K562 (cell line): ENCODE results near the gene FKBP15. TPM values are rescaled to one million over a fixed set of nuclear protein-coding genes. Genes with fewer than 3 reads are reported as not detected.
A peak's percentile ranks its signal among the peaks of the same experiment; 100 is the strongest.

ENCODE experiments used
- BRF2 ChIP-seq: IDR thresholded peaks from 3 replicates; pipeline ENCODE4 v1.6.1; 2011; ENCODE audit warnings: borderline replicate concordance, mild to moderate bottlenecking; ENCODE audit not compliant: insufficient read length, insufficient read depth
- CBX1 ChIP-seq: sonication (generic); IDR thresholded peaks from 2 replicates; pipeline ENCODE4 v1.6.1; 2016; ENCODE audit warnings: antibody characterized with exemption, low read depth, mild to moderate bottlenecking
- CCAR2 ChIP-seq: fragments of 200-400 bp; formaldehyde crosslinking; IDR thresholded peaks from 2 replicates; pipeline ENCODE4 v1.6.1; 2017; ENCODE audit warnings: mild to moderate bottlenecking, low read depth, low read length
- CTCFL ChIP-seq: IDR thresholded peaks from 2 replicates; pipeline ENCODE4 v1.6.1; 2011; ENCODE audit warnings: borderline replicate concordance, low read depth, mild to moderate bottlenecking, moderate library complexity, low read length; ENCODE audit not compliant: insufficient read depth, poor library complexity, severe bottlenecking
- ETV5 ChIP-seq: sonication (generic); formaldehyde crosslinking; IDR thresholded peaks from 2 replicates; pipeline ENCODE4 v1.4.0; 2020; ENCODE audit warnings: low read depth, mild to moderate bottlenecking, missing genetic modification reagents
- EWSR1 ChIP-seq: fragments of 450-650 bp; IDR thresholded peaks from 2 replicates; pipeline ENCODE4 v1.6.1; 2018; ENCODE audit warnings: borderline replicate concordance, mild to moderate bottlenecking, low read depth, moderate library complexity; ENCODE audit not compliant: partially characterized antibody
- KDM2B ChIP-seq: fragments of 250-450 bp; sonication (Bioruptor Pico); IDR thresholded peaks from 2 replicates; pipeline ENCODE4 v1.8.0; 2021; ENCODE audit warnings: mild to moderate bottlenecking, moderate library complexity
- NFIX ChIP-seq: fragments of 250-450 bp; sonication (Bioruptor Pico); IDR thresholded peaks from 2 replicates; pipeline ENCODE4 v1.4.0; 2020; ENCODE audit warnings: low read depth, mild to moderate bottlenecking, moderate library complexity
- PCBP1 ChIP-seq: fragments of 200-400 bp; formaldehyde crosslinking; IDR thresholded peaks from 2 replicates; pipeline ENCODE4 v1.6.1; 2018; ENCODE audit warnings: mild to moderate bottlenecking, low read depth, low read length; ENCODE audit not compliant: poor library complexity, severe bottlenecking
- PCBP2 ChIP-seq: fragments of 200-400 bp; formaldehyde crosslinking; IDR thresholded peaks from 2 replicates; pipeline ENCODE4 v1.6.1; 2018; ENCODE audit warnings: low read length, low read depth, mild to moderate bottlenecking, moderate library complexity; ENCODE audit not compliant: poor library complexity, severe bottlenecking
- POU5F1 ChIP-seq: fragments of 150-350 bp; IDR thresholded peaks from 2 replicates; pipeline ENCODE4 v1.6.1; 2014; ENCODE audit warnings: borderline replicate concordance, low read length, low read depth, mild to moderate bottlenecking; ENCODE audit not compliant: partially characterized antibody
- RERE ChIP-seq: sonication (generic); formaldehyde crosslinking; IDR thresholded peaks from 2 replicates; pipeline ENCODE4 v1.8.0; 2023; ENCODE audit warnings: missing genetic modification reagents, mild to moderate bottlenecking, borderline replicate concordance
- RFX1 ChIP-seq: fragments of 450-650 bp; IDR thresholded peaks from 2 replicates; pipeline ENCODE4 v1.6.1; 2016; ENCODE audit warnings: mild to moderate bottlenecking, moderate library complexity
- ZBTB5 ChIP-seq: fragments of 450-650 bp; IDR thresholded peaks from 2 replicates; pipeline ENCODE4 v1.6.1; 2017; ENCODE audit warnings: antibody characterized with exemption
- ZFP36 ChIP-seq: fragments of 150-350 bp; IDR thresholded peaks from 2 replicates; pipeline ENCODE4 v1.6.1; 2018; ENCODE audit warnings: low read length, low read depth; ENCODE audit not compliant: partially characterized antibody
- polyA plus RNA-seq, 8 experiments: library from polyadenylated mRNA; depleted of rRNA in 4 of 8; stranded (reverse) in 5 of 8; unstranded in 3 of 8; fragments of >200 nt; fragmentation: Nextera tagmentation in 2 of 8; fragmentation: Illumina TruSeq in 1 of 8; extraction: Ambion mirVana in 2 of 8; extraction: Trizol in 1 of 8; gene quantifications; 2 replicates each; pipeline versions ENCODE4 v1.2.1 to v1.2.3, GENCODE V29; 2011 to 2014; ENCODE audit warnings: inconsistent platforms in 1 of 8, missing spikeins in 1 of 8
- total RNA-seq, 7 experiments: library from RNA; depleted of rRNA in 6 of 7; stranded (reverse); fragments of >200 nt in 6 of 7; fragmentation: Illumina TruSeq in 2 of 7; extraction: Trizol in 2 of 7; gene quantifications; 2 replicates each; pipeline versions ENCODE4 v1.2.1 to v1.2.3, GENCODE V29; 2011 to 2021; ENCODE audit warnings: low replicate concordance in 1 of 7

The FKBP15 gene
- total and polyA plus RNA-seq, 9 of the 15 experiments (the other 6 are each of a cell fraction or from before 2014, with no cell fraction given), result 8.7 to 38.0 (median 18.9) TPM

GRCh38 chr9:113221003-113221799 is at the start of gene FKBP15, which contains the start of gene SLC31A1 (continued):
- TF ChIP-seq BRF2 (no peak), PCBP1 (no peak), CTCFL (no peak), EWSR1 (no peak), CBX1 (no peak), NFIX (CRISPR knock-in tag) (no peak), CCAR2 (no peak), ZFP36 (no peak), ZBTB5 (no peak), PCBP2 (no peak), POU5F1 (no peak), ETV5 (CRISPR knock-in tag) (peak; percentile 87), KDM2B (CRISPR knock-in tag) (no peak), RFX1 (no peak), RERE (CRISPR knock-in tag) (no peak)
